Activated gamma-delta T cell treated with anti-CD3 and anti-CD28 coated beads, Interleukin-2, amount 50 U/mL, for 16 hours (primary cell): ENCODE results near the gene PPP1R13B.
"Not testable (repeated sequence)": the region's sequence is repeated elsewhere in the genome, so short reads cannot be mapped to it uniquely, and the experiment has no call there.

Experiments used
- DNase-seq: peaks from one replicate; pipeline ENCODE4 v3.0.0-alpha.2; 2020; ENCODE audit warnings: low read depth

Gene PPP1R13B

GRCh38 chr14:103858063-103858781 is 10.8 kb upstream of the PPP1R13B start:
- no peak for DNase-seq

GRCh38 chr14:103857256-103857655 is 9.9 kb upstream of the PPP1R13B start:
- DNase-seq, result no peak

GRCh38 chr14:103856607-103857006 is 9.2 kb upstream of the PPP1R13B start:
- no peak for DNase-seq

GRCh38 chr14:103856105-103856504 is 8.7 kb upstream of the PPP1R13B start:
- no peak for DNase-seq

GRCh38 chr14:103855734-103856095 is 8.3 kb upstream of the PPP1R13B start:
- no peak for DNase-seq

GRCh38 chr14:103854822-103855733 is 7.7 kb upstream of the PPP1R13B start:
- DNase-seq, result no peak

GRCh38 chr14:103854017-103854808 is 6.8 kb upstream of the PPP1R13B start:
- DNase-seq, result no peak

GRCh38 chr14:103849151-103849886 is 1.9 kb upstream of the PPP1R13B start:
- DNase-seq, result no peak

GRCh38 chr14:103848175-103849077 is 1.1 kb upstream of the PPP1R13B start:
- DNase-seq, result no peak

GRCh38 chr14:103846543-103847450 is 578 bp downstream of the PPP1R13B start:
- DNase-seq, result no peak

GRCh38 chr14:103846097-103846496 is 1.3 kb downstream of the PPP1R13B start:
- no peak for DNase-seq

GRCh38 chr14:103845327-103845726 is 2.0 kb downstream of the PPP1R13B start:
- DNase-seq, result no peak

- DNase-seq, result not testable (repeated sequence)
Measured at GRCh38 chr14:103841265-103841664, 6.1 kb downstream of the PPP1R13B start.

GRCh38 chr14:103840014-103840413 is 7.4 kb downstream of the PPP1R13B start:
- no peak for DNase-seq

- DNase-seq, result no peak
Measured at GRCh38 chr14:103839579-103839978, 7.8 kb downstream of the PPP1R13B start.

GRCh38 chr14:103838117-103838516 is 9.3 kb downstream of the PPP1R13B start:
- no peak for DNase-seq

- DNase-seq, result no peak
Measured at GRCh38 chr14:103836976-103837725, 10.2 kb downstream of the PPP1R13B start.

GRCh38 chr14:103834956-103835355 is 12.4 kb downstream of the PPP1R13B start:
- no peak for DNase-seq

- DNase-seq, result no peak
Measured at GRCh38 chr14:103833711-103834110, 13.7 kb downstream of the PPP1R13B start.
